Measurements from ENCODE around the gene SCAMP1. TPM values are rescaled to one million over a fixed set of nuclear protein-coding genes. Genes with fewer than 3 reads are reported as not detected.

The SCAMP1 gene
- total RNA-seq, 1 donor from 2014 or later, result 51.8 TPM

GRCh38 chr5:78411586-78411985 lies 51.2 kb downstream of the SCAMP1 start:
- no peak overlapping the region for H3K27ac Mint-ChIP-seq (ENCODE audit: unreplicated experiment)
- H3K9me3 Mint-ChIP-seq (ENCODE audit: low read depth), result peaks cover 3% of the 10 kb centered on the region
- no peak for TF ChIP-seq CTCF (IDR thresholded peaks at IDR 0.05)
- H3K27me3 Mint-ChIP-seq (ENCODE audit: low read depth), result no peaks in the 10 kb centered on the region
- H3K36me3 Mint-ChIP-seq (ENCODE audit: low read depth), result peaks cover 2% of the 10 kb centered on the region
- DNase-seq (ENCODE audit: low spot score), result no peak
- peaks cover 20% of the 10 kb centered on the region for H3K4me1 Mint-ChIP-seq (ENCODE audit: low read depth)
- H3K4me3 Mint-ChIP-seq (ENCODE audit: unreplicated experiment), result no peak overlapping the region

- TF ChIP-seq CTCF (IDR thresholded peaks at IDR 0.05), result no peak
- Mint-ChIP-seq H3K9me3 (ENCODE audit: low read depth) (no peaks in the 10 kb centered on the region), H3K27ac (ENCODE audit: unreplicated experiment) (no peak overlapping the region), H3K27me3 (ENCODE audit: low read depth) (no peaks in the 10 kb centered on the region), H3K4me1 (ENCODE audit: low read depth) (peaks cover 9% of the 10 kb centered on the region), H3K36me3 (ENCODE audit: low read depth) (peaks cover 10% of the 10 kb centered on the region), H3K4me3 (ENCODE audit: unreplicated experiment) (no peak overlapping the region)
- DNase-seq (ENCODE audit: low spot score), result no peak
Measured at GRCh38 chr5:78416677-78417425, 56.4 kb downstream of the SCAMP1 start.

GRCh38 chr5:78419396-78419795 lies 59.0 kb downstream of the SCAMP1 start:
- H3K4me1 Mint-ChIP-seq (ENCODE audit: low read depth), result peaks cover 3% of the 10 kb centered on the region
- no peak for DNase-seq (ENCODE audit: low spot score)
- H3K27ac Mint-ChIP-seq (ENCODE audit: unreplicated experiment), result no peak overlapping the region
- peaks cover 15% of the 10 kb centered on the region for H3K36me3 Mint-ChIP-seq (ENCODE audit: low read depth)
- H3K9me3 Mint-ChIP-seq (ENCODE audit: low read depth), result no peaks in the 10 kb centered on the region
- no peaks in the 10 kb centered on the region for H3K27me3 Mint-ChIP-seq (ENCODE audit: low read depth)
- TF ChIP-seq CTCF (IDR thresholded peaks at IDR 0.05), result no peak
- no peak overlapping the region for H3K4me3 Mint-ChIP-seq (ENCODE audit: unreplicated experiment)

GRCh38 chr5:78420548-78420947 lies 60.1 kb downstream of the SCAMP1 start:
- Mint-ChIP-seq H3K9me3 (ENCODE audit: low read depth) (no peaks in the 10 kb centered on the region), H3K27me3 (ENCODE audit: low read depth) (no peaks in the 10 kb centered on the region), H3K36me3 (ENCODE audit: low read depth) (peaks cover 15% of the 10 kb centered on the region), H3K4me1 (ENCODE audit: low read depth) (peaks cover 3% of the 10 kb centered on the region), H3K4me3 (ENCODE audit: unreplicated experiment) (no peak overlapping the region), H3K27ac (ENCODE audit: unreplicated experiment) (no peak overlapping the region)
- TF ChIP-seq CTCF (IDR thresholded peaks at IDR 0.05), result no peak
- DNase-seq (ENCODE audit: low spot score), result no peak

- H3K36me3 Mint-ChIP-seq (ENCODE audit: low read depth), result peaks cover 21% of the 10 kb centered on the region
- no peak overlapping the region for H3K4me3 Mint-ChIP-seq (ENCODE audit: unreplicated experiment)
- H3K27ac Mint-ChIP-seq (ENCODE audit: unreplicated experiment), result no peak overlapping the region
- no peak for TF ChIP-seq CTCF (IDR thresholded peaks at IDR 0.05)
- H3K27me3 Mint-ChIP-seq (ENCODE audit: low read depth), result no peaks in the 10 kb centered on the region
- no peak for DNase-seq (ENCODE audit: low spot score)
- peaks cover 5% of the 10 kb centered on the region for H3K4me1 Mint-ChIP-seq (ENCODE audit: low read depth)
- H3K9me3 Mint-ChIP-seq (ENCODE audit: low read depth), result peaks cover 8% of the 10 kb centered on the region
Measured at GRCh38 chr5:78424665-78425064, 64.2 kb downstream of the SCAMP1 start.
